PFSK-1 (cell line): ENCODE results near the gene CHRM2.

ENCODE experiments used
- FOXP2 ChIP-seq: optimal IDR thresholded peaks from 2 replicates; pipeline ENCODE3; 2011; ENCODE audit warnings: borderline replicate concordance, control low read depth, inconsistent platforms; ENCODE audit not compliant: insufficient read depth; ENCODE audit errors: extremely low read length, extremely low read depth
- POLR2AphosphoS5 ChIP-seq: IDR thresholded peaks from 2 replicates; pipeline ENCODE4 v1.6.1; 2012; ENCODE audit warnings: low read depth, mild to moderate bottlenecking, control low read depth, low read length, moderate library complexity
- REST ChIP-seq, 2 experiments: IDR thresholded peaks; 2 replicates each; pipeline versions ENCODE4 v1.6.1 to v1.8.0; 2011 to 2012; ENCODE audit warnings: low read depth in 2 of 2, low read length in 2 of 2, control low read depth in 1 of 2, inconsistent platforms in 1 of 2, mild to moderate bottlenecking in 1 of 2, moderate library complexity in 1 of 2; ENCODE audit not compliant: insufficient read depth in 1 of 2
- SIN3A ChIP-seq: IDR thresholded peaks from 2 replicates; pipeline ENCODE4 v1.6.1; 2012; ENCODE audit warnings: mild to moderate bottlenecking, low read length, moderate library complexity, borderline replicate concordance; ENCODE audit not compliant: insufficient read depth
- TAF1 ChIP-seq: IDR thresholded peaks from 2 replicates; pipeline ENCODE4 v1.6.1; 2012; ENCODE audit warnings: low read length, control low read depth, borderline replicate concordance; ENCODE audit not compliant: insufficient read depth

Gene CHRM2

GRCh38 chr7:137015015-137015414 is 146.6 kb downstream of the CHRM2 start:
- no peak for TF ChIP-seq TAF1
- no peak for TF ChIP-seq FOXP2
- TF ChIP-seq SIN3A, result no peak
- TF ChIP-seq REST (IDR thresholded peaks at IDR 0.05; ENCODE audit: insufficient read depth in 1 of 2, low read depth in 2 of 2, low read length in 2 of 2), result no peak
- no peak for TF ChIP-seq POLR2AphosphoS5

- TF ChIP-seq SIN3A, result no peak
- no peak for TF ChIP-seq FOXP2
- no peak for TF ChIP-seq TAF1
- no peak for TF ChIP-seq REST (IDR thresholded peaks at IDR 0.05; ENCODE audit: insufficient read depth in 1 of 2, low read depth in 2 of 2, low read length in 2 of 2)
- no peak for TF ChIP-seq POLR2AphosphoS5
Observed at GRCh38 chr7:137017221-137017620, 148.8 kb downstream of the CHRM2 start.

- TF ChIP-seq FOXP2, result no peak
- TF ChIP-seq REST (IDR thresholded peaks at IDR 0.05; ENCODE audit: insufficient read depth in 1 of 2, low read depth in 2 of 2, low read length in 2 of 2), result no peak
- TF ChIP-seq POLR2AphosphoS5, result no peak
- TF ChIP-seq TAF1, result no peak
- no peak for TF ChIP-seq SIN3A
Observed at GRCh38 chr7:137018468-137018867, 150.0 kb downstream of the CHRM2 start.

GRCh38 chr7:137020351-137020750 is 151.9 kb downstream of the CHRM2 start:
- TF ChIP-seq FOXP2, result no peak
- no peak for TF ChIP-seq POLR2AphosphoS5
- TF ChIP-seq SIN3A, result no peak
- TF ChIP-seq TAF1, result no peak
- TF ChIP-seq REST (IDR thresholded peaks at IDR 0.05; ENCODE audit: insufficient read depth in 1 of 2, low read depth in 2 of 2, low read length in 2 of 2), result no peak
